GM12878 (cell line): Measurements from ENCODE around the gene ATXN7L1. TPM values are rescaled to one million over a fixed set of nuclear protein-coding genes. Genes with fewer than 3 reads are reported as not detected.

Experiments used
- ATAC-seq: fragments of 200-7000 bp; cut with Tn5 transposase; 3 replicates; pipeline ENCODE4 v1.9.1; 2020; ENCODE audit warnings: mild to moderate bottlenecking, moderate library complexity
- BruUV-seq: library from RNA; stranded (reverse); fragments of 400-500 nt; replicated peaks from 2 replicates; lab custom pipeline; 2021; lab: Mats Ljungman, UMichigan
- CTCF ChIA-PET: fragments of 300-600 bp; sonication (Branson Sonifier 250); formaldehyde crosslinking; extraction: SDS; loops from one replicate; lab custom pipeline; 2021; ENCODE audit warnings: inconsistent platforms; lab: Yijun Ruan, JAX
- POLR2A ChIA-PET: fragments of 350-600 bp; formaldehyde crosslinking; extraction: SDS; loops from one replicate; lab custom pipeline; 2021; ENCODE audit warnings: inconsistent platforms; lab: Charles Lee
- RAD21 ChIA-PET: fragments of 300-600 bp; sonication (Branson Sonifier 250); formaldehyde crosslinking; loops from one replicate; lab custom pipeline; 2023; ENCODE audit warnings: antibody characterized with exemption; ENCODE audit not compliant: unreplicated experiment; lab: Charles Lee
- SMC1A ChIA-PET: fragments of 300-600 bp; sonication (Branson Sonifier 250); formaldehyde crosslinking; loops from one replicate; lab custom pipeline; 2023; ENCODE audit not compliant: unreplicated experiment, uncharacterized antibody; lab: Charles Lee
- DNase-seq: peaks from one replicate; pipeline ENCODE4 v3.0.0-alpha.2; 2011; ENCODE audit warnings: low read depth, low spot score
- FAIRE-seq: peaks from 3 replicates; lab custom pipeline; 2011; peaks lifted over from hg19 to GRCh38; lab: Jason Lieb, UNC
- H2AFZ ChIP-seq: 2 replicates; pipeline ENCODE4 v1.6.0; 2011; ENCODE audit warnings: low read depth, low read length, control low read depth; ENCODE audit not compliant: control insufficient read depth
- H3K27ac ChIP-seq: 2 replicates; pipeline ENCODE4 v1.5.1; 2011; ENCODE audit warnings: control low read depth; ENCODE audit not compliant: control insufficient read depth, insufficient read depth
- H3K27me3 ChIP-seq, 2 experiments: replicated peaks in 1 of 2; 2 replicates each; pipeline versions ENCODE4 v1.6.0 to v1.6.1; 2011; ENCODE audit warnings: low read length in 1 of 2; ENCODE audit not compliant: control insufficient read depth in 2 of 2, insufficient read depth in 2 of 2
- H3K36me3 ChIP-seq, 2 experiments: 2 replicates each; pipeline ENCODE4 v1.5.1; 2011; ENCODE audit warnings: low read length in 1 of 2; ENCODE audit not compliant: control insufficient read depth in 2 of 2, insufficient read depth in 2 of 2
- H3K4me1 ChIP-seq: 2 replicates; pipeline ENCODE4 v1.6.1; 2011; ENCODE audit warnings: mild to moderate bottlenecking, low read length, moderate library complexity, mixed read lengths; ENCODE audit not compliant: control insufficient read depth, insufficient read depth
- H3K4me2 ChIP-seq: 2 replicates; pipeline ENCODE4 v1.6.0; 2011; ENCODE audit warnings: control low read depth; ENCODE audit not compliant: control insufficient read depth, insufficient read depth
- H3K4me3 ChIP-seq: fragments of 200-600 bp; sonication (generic); 2 replicates; pipeline ENCODE4 v1.5.1; 2016
- H3K79me2 ChIP-seq: 2 replicates; pipeline ENCODE4 v1.6.0; 2011; ENCODE audit warnings: low read length; ENCODE audit not compliant: control insufficient read depth, insufficient read depth
- H3K9ac ChIP-seq: 2 replicates; pipeline ENCODE4 v1.8.0; 2011; ENCODE audit warnings: low read length, control low read depth, mixed read lengths; ENCODE audit not compliant: control insufficient read depth, insufficient read depth
- H3K9me3 ChIP-seq: replicated peaks from 3 replicates; pipeline ENCODE4 v1.5.1; 2011; ENCODE audit warnings: mild to moderate bottlenecking, low read length; ENCODE audit not compliant: control insufficient read depth, insufficient read depth
- H4K20me1 ChIP-seq: 2 replicates; pipeline ENCODE4 v1.6.0; 2011; ENCODE audit not compliant: control insufficient read depth, insufficient read depth
- IKZF1 ChIP-seq: fragments of 450-650 bp; conservative IDR thresholded peaks from 2 replicates; pipeline ENCODE4 v1.6.1; 2017; ENCODE audit warnings: antibody characterized with exemption, mild to moderate bottlenecking
- MTA3 ChIP-seq: IDR thresholded peaks from 2 replicates; pipeline ENCODE4 v1.6.1; 2012; ENCODE audit warnings: low read length, inconsistent platforms, borderline replicate concordance
- NFXL1 ChIP-seq: fragments of 450-650 bp; IDR thresholded peaks from 2 replicates; pipeline ENCODE4 v1.6.1; 2017; ENCODE audit warnings: antibody characterized with exemption, mild to moderate bottlenecking, borderline replicate concordance
- ZNF687 ChIP-seq: fragments of 450-650 bp; IDR thresholded peaks from 2 replicates; pipeline ENCODE4 v1.6.1; 2017; ENCODE audit warnings: mild to moderate bottlenecking, moderate library complexity
- WGBS: methylation state at CpG from one replicate; pipeline ENCODE4 v1.1.6; 2016; ENCODE audit warnings: low lambda C conversion rate; ENCODE audit not compliant: insufficient replicate concordance, insufficient coverage; ENCODE audit errors: missing lambda C conversion rate; 5-methylcytosine and 5-hydroxymethylcytosine counted together
- in situ Hi-C: fragments of 300-500 bp; cut with MboI; formaldehyde crosslinking; loops from 9 replicates; pipeline ENCODE4 v1.14.3; 2018; ENCODE audit warnings: mixed read lengths
- intact Hi-C: fragments of 100-400 bp; cut with micrococcal nuclease; formaldehyde crosslinking; loops from one replicate; pipeline ENCODE4 v1.14.2; 2022; ENCODE audit not compliant: unreplicated experiment
- polyA plus RNA-seq, 11 experiments: library from polyadenylated mRNA; depleted of rRNA in 4 of 11; unstranded in 6 of 11; stranded (reverse) in 5 of 11; fragments of >200 nt; fragmentation: Nextera tagmentation in 4 of 11; fragmentation: Illumina TruSeq in 1 of 11; extraction: Ambion mirVana in 4 of 11; extraction: Trizol in 1 of 11; gene quantifications; 1 replicate in 1 of 11; 2 replicates in 10 of 11; pipeline versions ENCODE4 v1.2.1 to v1.2.3, GENCODE V29; 2011 to 2016; ENCODE audit warnings: inconsistent platforms in 2 of 11, missing spikeins in 2 of 11, low read depth in 1 of 11
- total RNA-seq, 4 experiments: library from RNA; depleted of rRNA in 3 of 4; stranded (reverse); fragments of >200 nt in 3 of 4; fragmentation: Illumina TruSeq in 1 of 4; extraction: Trizol in 1 of 4; gene quantifications; 2 replicates each; pipeline versions ENCODE4 v1.2.1 to v1.2.3, GENCODE V29; 2013 to 2021

ATXN7L1 gene
- total and polyA plus RNA-seq, 10 of the 15 experiments (the other 5 are each of a cell fraction or from before 2014, with no cell fraction given): 0.40 to 2.9 (median 1.2) TPM

- BruUV-seq: no TSS peak
- POLR2A ChIA-PET: interaction anchor here (0.6 to 2.2 kb wide), 3 partner anchors 10 to 376 kb away, joined by 3 to 10 read pairs (median 4); no protein-coding TSS in a partner anchor
- CTCF ChIA-PET: interaction anchor here (0.9 to 2.6 kb wide), 6 partner anchors 9 to 128 kb away, joined by 3 to 9 read pairs (median 8); no protein-coding TSS in a partner anchor
- H3K27me3 ChIP-seq: peaks cover 0 to 7% of the 10 kb centered on the region in 2 experiments; a peak in 2 of 4 replicates
- no peak overlapping the region for H3K4me3 ChIP-seq
- no peak overlapping the region for H3K4me2 ChIP-seq
- RAD21 ChIA-PET: interaction anchor here (0.5 to 2.6 kb wide), 5 partner anchors 9 to 182 kb away, joined by 3 to 8 read pairs (median 5); no protein-coding TSS in a partner anchor
- H3K9ac ChIP-seq: no peak overlapping the region
- SMC1A ChIA-PET: interaction anchor here (0.5 to 2.2 kb wide), 9 partner anchors 7 to 62 kb away, joined by 3 to 17 read pairs (median 4); no protein-coding TSS in a partner anchor
- no peaks in the 10 kb centered on the region for H3K9me3 ChIP-seq
- H4K20me1 ChIP-seq: no peaks in the 10 kb centered on the region; the same call in 1 of the 2 replicates
- WGBS: 47% methylated on average over 6 of the region's 6 CpGs
- TF ChIP-seq NFXL1: 0 out of 2 replicates have a peak, but pooled peaks have one; percentile 6
- TF ChIP-seq MTA3: no peak
- TF ChIP-seq, all 136 proteins: peak for 1
- FAIRE-seq: no peak
- ATAC-seq: no peak
- Histone ChIP-seq H3K4me1 (peaks cover 11% of the 10 kb centered on the region), H2AFZ (no peak overlapping the region), H3K36me3 (no peaks in the 10 kb centered on the region), H3K27ac (no peak overlapping the region), H3K79me2 (no peaks in the 10 kb centered on the region)
- in situ Hi-C loops: no loop called here
- intact Hi-C loops: no loop called here
- no peak for DNase-seq
These were observed 59.3 kb downstream of the ATXN7L1 start for GRCh38 chr7:105816954-105817615.

- FAIRE-seq: no peak
- Histone ChIP-seq H3K79me2 (no peaks in the 10 kb centered on the region), H3K4me3 (no peak overlapping the region), H3K27me3 (no peaks in the 10 kb centered on the region; a peak in 1 of 4 replicates), H3K36me3 (no peaks in the 10 kb centered on the region), H3K4me1 (peaks cover 11% of the 10 kb centered on the region), H3K4me2 (no peak overlapping the region), H3K9ac (no peak overlapping the region), H3K27ac (no peak overlapping the region), H3K9me3 (no peaks in the 10 kb centered on the region), H4K20me1 (no peaks in the 10 kb centered on the region; the same call in 1 of the 2 replicates), H2AFZ (no peak overlapping the region)
- in situ Hi-C loops (no loop called here), intact Hi-C loops (no loop called here)
- ChIA-PET SMC1A (interaction anchor here (0.5 to 2.2 kb wide), 11 partner anchors 10 to 864 kb away, joined by 3 to 17 read pairs (median 4); no protein-coding TSS in a partner anchor), RAD21 (interaction anchor here (0.5 to 2.6 kb wide), 8 partner anchors 8 to 241 kb away, joined by 3 to 8 read pairs (median 3); no protein-coding TSS in a partner anchor), POLR2A (interaction anchor here (0.6 to 2.2 kb wide), 3 partner anchors 10 to 376 kb away, joined by 3 to 10 read pairs (median 4); no protein-coding TSS in a partner anchor), CTCF (interaction anchor here (0.7 to 2.6 kb wide), 9 partner anchors 11 to 230 kb away, joined by 3 to 9 read pairs (median 4); no protein-coding TSS in a partner anchor)
- ATAC-seq: peak; percentile 61
- TF ChIP-seq ZNF687 (no peak), IKZF1 (peak; percentile 38)
- no TSS peak for BruUV-seq
- 31% methylated on average over 5 of the region's 5 CpGs for WGBS
- no peak for DNase-seq
These were observed 60.0 kb downstream of the ATXN7L1 start for GRCh38 chr7:105816266-105816843.
